ENCODE data around the gene GGN.
"Not testable (repeated sequence)": the region's sequence is repeated elsewhere in the genome, so short reads cannot be mapped to it uniquely, and the experiment has no call there.

GGN gene

GRCh38 chr19:38360839-38361631 lies 26.8 kb downstream of the GGN start:
- DNase-seq: no peak

DNA sequence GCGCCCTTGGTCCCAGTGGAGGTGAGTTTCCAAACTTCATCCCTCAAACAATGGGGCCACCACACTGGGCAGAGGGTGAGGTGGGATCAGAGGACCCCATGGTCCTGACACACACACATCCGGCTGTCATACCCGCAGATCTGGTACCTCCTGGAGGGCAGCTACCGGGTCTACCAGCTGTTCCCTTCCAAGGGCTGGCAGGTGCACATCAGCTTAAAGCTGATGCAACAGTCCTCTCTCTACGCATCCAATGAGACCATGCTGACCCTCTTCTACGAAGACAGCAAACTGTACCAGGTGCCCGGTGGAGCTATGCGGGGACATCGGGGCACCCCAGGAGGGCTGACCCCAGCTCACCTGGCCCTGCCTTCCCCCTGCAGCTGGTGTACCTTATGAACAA lies 27.5 kb downstream of the GGN start:
- no peak for DNase-seq

GRCh38 chr19:38359242-38360021 lies 28.4 kb downstream of the GGN start:
- DNase-seq: no peak

- no peak for DNase-seq
Observed at GRCh38 chr19:38358071-38358470, 29.8 kb downstream of the GGN start.

GRCh38 chr19:38355728-38356725 lies 31.8 kb downstream of the GGN start:
- DNase-seq: no peak

GRCh38 chr19:38352611-38353010 lies 35.2 kb downstream of the GGN start:
- DNase-seq: no peak

DNA sequence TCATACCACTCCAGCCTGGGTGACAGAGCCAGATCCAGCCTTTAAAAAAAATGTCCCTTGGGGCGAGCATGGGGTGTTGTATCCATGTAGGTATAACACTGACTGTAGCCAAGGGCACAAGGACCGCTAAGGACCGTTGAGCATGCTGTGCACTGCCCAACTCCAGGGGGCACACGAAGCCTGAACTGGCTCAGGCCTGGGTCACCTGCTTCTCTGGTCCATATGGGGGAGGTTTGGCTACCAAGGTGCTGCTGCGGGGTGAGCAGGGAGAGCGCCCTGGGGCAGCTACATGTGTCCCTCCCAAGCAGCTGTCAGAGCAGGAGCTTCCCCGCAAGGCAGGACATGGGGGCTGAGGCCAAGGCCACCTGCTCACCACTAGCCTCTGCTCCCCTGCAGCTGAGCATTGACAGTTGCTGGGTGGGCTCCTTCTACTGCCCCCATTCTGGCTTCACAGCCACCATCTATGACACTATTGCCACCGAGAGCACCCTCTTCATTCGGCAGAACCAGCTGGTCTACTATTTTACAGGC lies 35.9 kb downstream of the GGN start:
- DNase-seq: no peak

- no peak for DNase-seq
Observed at GRCh38 chr19:38350883-38351282, 37.0 kb downstream of the GGN start.

DNA sequence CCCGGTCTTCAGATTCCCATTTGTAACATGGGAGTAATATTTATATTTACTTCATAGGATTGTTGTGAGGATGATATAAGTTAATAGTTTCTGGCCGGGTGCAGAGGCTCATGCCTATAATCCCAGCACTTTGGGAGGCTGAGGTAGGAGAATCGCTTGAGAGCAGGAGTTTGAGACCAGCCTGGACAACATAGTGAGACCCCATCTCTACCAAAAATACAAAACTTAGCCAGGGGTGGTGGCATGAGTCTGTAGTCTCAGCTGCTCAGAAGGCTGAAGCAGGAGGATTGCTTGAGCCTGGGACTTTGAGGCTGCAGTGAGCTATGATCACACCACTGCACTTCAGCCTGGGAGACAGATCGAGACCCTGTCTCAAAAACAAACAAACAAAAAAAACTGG lies 41.0 kb downstream of the GGN start:
- no peak for DNase-seq

DNA sequence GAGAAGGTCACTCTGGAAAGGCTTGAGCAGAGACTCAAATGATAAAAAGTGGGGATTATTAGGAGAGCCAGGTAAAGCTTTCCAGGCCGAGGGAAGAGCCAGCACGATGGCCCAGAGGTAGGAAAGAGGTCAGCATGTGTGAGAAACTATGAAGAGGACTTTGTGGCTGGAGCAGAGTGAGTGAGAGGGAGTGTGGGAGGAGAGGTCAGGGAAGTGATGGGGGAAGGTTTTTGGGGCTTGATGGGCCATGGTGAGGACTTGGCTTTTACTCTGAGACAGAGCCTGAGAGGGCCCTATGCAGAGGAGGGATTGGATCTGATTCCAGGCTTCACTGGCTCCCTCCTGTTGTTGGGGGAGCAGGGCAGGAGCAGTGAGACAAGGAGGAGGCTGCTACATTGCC lies 46.9 kb downstream of the GGN start:
- DNase-seq: no peak

DNA sequence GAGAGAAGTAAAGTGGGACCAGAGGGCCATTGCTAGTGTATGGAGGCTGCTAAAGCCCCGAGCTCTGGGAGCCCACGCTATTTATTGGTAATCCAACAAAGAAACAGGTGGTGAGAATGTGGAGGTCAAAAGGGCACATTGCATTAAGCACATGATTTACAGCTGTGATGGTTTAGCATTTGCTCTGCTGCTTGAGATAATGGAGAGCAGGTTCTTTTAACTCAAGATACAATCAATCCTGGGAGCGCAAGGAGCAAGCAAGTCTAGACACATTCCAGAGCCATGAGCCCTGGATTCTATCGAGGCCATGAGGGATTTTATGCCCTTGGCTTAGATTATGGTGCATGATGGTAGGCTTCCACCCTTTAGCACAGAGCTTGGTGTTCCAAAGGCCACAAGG lies 48.8 kb downstream of the GGN start:
- not testable (repeated sequence) for DNase-seq

GRCh38 chr19:38337360-38337653 lies 50.5 kb downstream of the GGN start:
- DNase-seq: no peak

DNA sequence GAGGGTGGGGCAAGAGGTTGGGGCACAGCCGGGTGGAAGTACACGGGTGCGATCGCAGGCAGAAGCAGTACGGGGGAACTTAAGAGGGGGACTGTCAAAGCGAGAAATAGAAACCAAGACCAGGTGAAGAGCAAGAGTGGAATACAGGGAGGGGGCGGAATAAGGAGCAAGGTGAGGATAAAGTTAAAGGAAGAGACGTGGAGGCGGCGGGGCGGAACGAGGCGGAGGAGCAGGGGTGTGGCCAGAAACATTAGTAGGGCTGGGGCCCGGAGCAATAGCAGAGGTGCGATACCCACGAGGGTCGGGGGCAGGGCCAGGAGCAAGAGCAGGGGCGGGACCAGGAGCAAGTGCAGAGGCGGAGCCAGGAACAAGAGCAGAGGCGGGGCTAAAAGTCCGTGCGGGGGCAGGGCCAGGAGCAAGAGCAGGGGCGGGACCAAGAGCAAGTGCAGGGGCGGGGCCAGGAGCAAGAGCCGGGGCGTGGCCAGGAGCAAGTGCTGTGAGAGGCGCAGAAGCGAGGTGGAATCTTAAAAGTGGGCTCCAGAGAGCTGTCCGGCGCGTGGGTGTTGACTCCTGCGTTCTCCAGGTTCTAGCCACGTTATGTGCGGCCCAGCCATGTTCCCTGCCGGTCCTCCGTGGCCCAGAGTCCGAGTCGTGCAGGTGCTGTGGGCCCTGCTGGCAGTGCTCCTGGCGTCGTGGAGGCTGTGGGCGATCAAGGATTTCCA lies 51.0 kb downstream of the GGN start:
- DNase-seq: peak; percentile 97

DNA sequence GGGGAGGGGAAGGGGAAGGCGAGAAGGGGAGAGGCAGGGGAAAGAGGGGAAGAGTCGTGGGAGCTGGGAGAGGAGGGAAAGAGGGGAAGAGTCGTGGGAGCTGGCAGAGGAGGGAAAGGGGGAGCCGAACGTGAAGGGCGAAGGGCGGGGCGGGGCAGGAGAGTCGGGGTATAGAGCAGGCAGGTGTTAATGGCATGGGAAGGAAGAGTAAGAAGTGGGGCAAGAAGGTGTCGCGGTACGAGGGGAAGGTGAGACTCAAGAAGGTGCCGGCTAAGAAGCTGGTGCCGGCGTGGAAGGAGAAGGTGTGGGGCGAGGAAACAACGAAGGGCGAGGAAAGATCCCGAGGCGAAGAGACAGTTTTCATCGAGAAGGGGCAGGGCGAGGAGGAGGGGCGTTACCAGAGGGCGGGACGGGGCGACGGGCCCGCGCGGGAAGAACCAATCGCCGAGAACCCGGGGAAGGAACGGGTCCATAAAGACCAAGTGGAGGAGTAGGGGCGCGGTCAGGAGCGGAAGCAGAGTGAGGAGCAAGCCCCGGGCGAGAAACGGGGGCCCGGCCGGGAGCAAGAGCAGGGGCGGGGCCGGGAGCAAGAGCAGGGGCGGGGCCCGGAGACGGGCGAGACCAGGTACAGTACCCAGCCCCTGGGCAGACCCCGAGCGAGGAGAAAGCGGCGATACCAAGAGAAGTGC lies 51.7 kb downstream of the GGN start:
- peak; percentile 96 for DNase-seq

Data from CD4-positive, alpha-beta T cell treated with Interleukin-17A for 1 hour (primary cell).